HepG2 (cell line): ENCODE measurements around the gene CSTB. TPM values are rescaled to one million over a fixed set of nuclear protein-coding genes. Genes with fewer than 3 reads are reported as not detected.

Experiments used
- ATF4 ChIP-seq, 2 experiments: fragments of 450-650 bp in 1 of 2; sonication (generic) in 1 of 2; formaldehyde crosslinking; IDR thresholded peaks; 2 replicates each; pipeline versions ENCODE4 v1.5.0 to v1.8.0; 2020 to 2022; ENCODE audit warnings: mild to moderate bottlenecking in 1 of 2, missing genetic modification reagents in 1 of 2
- DR1 ChIP-seq: sonication (generic); formaldehyde crosslinking; IDR thresholded peaks from 2 replicates; pipeline ENCODE4 v1.8.0; 2021; ENCODE audit warnings: mild to moderate bottlenecking, missing genetic modification reagents, inconsistent platforms
- GATAD2A ChIP-seq: IDR thresholded peaks from 2 replicates; pipeline ENCODE4 v1.6.1; 2016
- HMGXB3 ChIP-seq: sonication (generic); formaldehyde crosslinking; IDR thresholded peaks from 2 replicates; pipeline ENCODE4 v1.4.0; 2020; ENCODE audit warnings: missing genetic modification reagents, borderline replicate concordance
- HOXA3 ChIP-seq: sonication (generic); formaldehyde crosslinking; IDR thresholded peaks from 2 replicates; pipeline ENCODE4 v1.5.0; 2020; ENCODE audit warnings: missing genetic modification reagents
- MXD4 ChIP-seq: IDR thresholded peaks from 2 replicates; pipeline ENCODE4 v1.6.1; 2016; ENCODE audit warnings: mild to moderate bottlenecking, missing biosample characterization, missing genetic modification reagents
- SIN3B ChIP-seq: fragments of 150-350 bp; IDR thresholded peaks from 2 replicates; pipeline ENCODE4 v1.6.1; 2014; ENCODE audit warnings: low read length
- ZBTB37 ChIP-seq: sonication (generic); formaldehyde crosslinking; IDR thresholded peaks from 2 replicates; pipeline ENCODE4 v1.4.0; 2020; ENCODE audit warnings: mild to moderate bottlenecking, missing genetic modification reagents
- ZNF260 ChIP-seq: sonication (generic); formaldehyde crosslinking; IDR thresholded peaks from 2 replicates; pipeline ENCODE4 v1.4.0; 2020; ENCODE audit warnings: missing genetic modification reagents, low read depth, mild to moderate bottlenecking, borderline replicate concordance
- ZNF432 ChIP-seq: sonication (generic); formaldehyde crosslinking; IDR thresholded peaks from 2 replicates; pipeline ENCODE4 v1.5.0; 2020; ENCODE audit warnings: missing genetic modification reagents, mild to moderate bottlenecking, borderline replicate concordance
- ZNF510 ChIP-seq: sonication (generic); formaldehyde crosslinking; IDR thresholded peaks from 2 replicates; pipeline ENCODE4 v1.4.0; 2020; ENCODE audit warnings: low read depth, mild to moderate bottlenecking, missing genetic modification reagents
- ZNF598 ChIP-seq: sonication (generic); formaldehyde crosslinking; IDR thresholded peaks from 2 replicates; pipeline ENCODE4 v1.5.1; 2020; ENCODE audit warnings: mild to moderate bottlenecking, missing genetic modification reagents, borderline replicate concordance
- ZSCAN30 ChIP-seq: sonication (generic); formaldehyde crosslinking; IDR thresholded peaks from 2 replicates; pipeline ENCODE4 v1.5.0; 2020; ENCODE audit warnings: mild to moderate bottlenecking, missing genetic modification reagents
- polyA plus RNA-seq, 8 experiments: library from polyadenylated mRNA; depleted of rRNA in 3 of 8; stranded (reverse) in 7 of 8; unstranded in 1 of 8; fragments of >200 nt; fragmentation: Illumina TruSeq in 4 of 8; extraction: Trizol in 4 of 8; gene quantifications; 2 replicates each; pipeline versions ENCODE4 v1.2.1 to v1.2.3, GENCODE V29; 2011 to 2016; ENCODE audit warnings: low read depth in 4 of 8, missing spikeins in 1 of 8, mixed read lengths in 1 of 8; ENCODE audit not compliant: insufficient read depth in 1 of 8
- total RNA-seq, 5 experiments: library from RNA; depleted of rRNA; stranded (reverse); fragments of >200 nt; fragmentation: Illumina TruSeq; extraction: Trizol; gene quantifications; 2 replicates each; pipeline ENCODE4 v1.2.3, GENCODE V29; 2016; ENCODE audit warnings: low read depth in 1 of 5
- TF ChIP-seq, protein P1 (sequence below): sonication (generic); formaldehyde crosslinking; IDR thresholded peaks from 2 replicates; pipeline ENCODE4 v1.8.0; 2022; ENCODE audit warnings: low read depth, missing genetic modification reagents
- TF ChIP-seq, protein P2 (sequence below): sonication (generic); formaldehyde crosslinking; IDR thresholded peaks from 2 replicates; pipeline ENCODE4 v1.9.0; 2022; ENCODE audit warnings: low read depth, missing genetic modification reagents
- TF ChIP-seq, protein P3 (sequence below): IDR thresholded peaks from 2 replicates; pipeline ENCODE4 v1.6.1; 2016

The CSTB gene
- total and polyA plus RNA-seq, 2 of the 13 experiments (the other 11 are each of a cell fraction or from before 2014, with no cell fraction given): 11.7 to 94.1 TPM

DNA sequence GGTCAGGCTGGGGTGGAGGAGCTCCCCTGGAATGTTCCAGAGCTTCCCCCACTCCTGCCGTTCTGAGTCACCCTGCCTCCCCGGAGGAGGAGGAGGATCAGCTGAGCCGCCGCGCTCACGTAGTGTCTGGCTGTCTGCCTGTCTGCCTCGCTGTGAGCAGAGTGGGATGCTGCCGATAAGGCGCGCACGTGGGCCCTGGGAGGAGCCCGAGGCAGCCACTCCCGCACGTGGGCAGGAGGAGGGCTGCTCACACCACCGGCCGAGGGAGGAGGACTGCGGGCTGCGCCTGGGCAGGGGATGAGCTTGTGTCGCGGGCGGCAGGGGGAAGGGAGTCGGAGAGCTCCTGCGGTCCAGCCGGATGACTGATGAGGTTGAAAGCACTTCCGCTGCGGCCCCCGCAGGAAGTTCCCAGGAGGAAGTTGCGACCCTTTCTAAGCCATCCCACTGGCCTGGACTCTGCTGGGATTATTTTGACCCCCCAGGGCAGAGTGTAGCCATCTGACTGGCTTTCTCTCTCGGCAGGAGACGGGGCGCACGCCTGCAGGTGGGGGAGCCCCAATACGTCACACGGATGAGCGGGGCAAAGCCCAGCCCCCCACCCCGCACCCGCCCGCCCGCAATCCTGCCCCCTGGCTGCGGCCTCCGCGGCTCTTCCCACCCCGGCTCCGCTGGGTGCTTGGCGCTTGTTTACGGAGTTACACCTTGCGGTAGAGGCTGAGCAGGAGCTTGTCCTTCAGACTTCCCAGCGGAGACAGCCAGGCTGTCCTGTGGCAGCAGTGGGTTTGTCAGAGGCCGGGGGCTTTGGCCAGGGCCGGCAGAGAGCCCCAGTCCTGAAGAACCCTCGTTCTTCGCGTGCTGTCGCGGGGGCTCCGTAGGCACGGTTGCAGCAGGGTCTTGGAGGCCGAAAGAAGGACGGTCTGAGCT is 47.4 kb downstream of the CSTB start (continued):
- TF ChIP-seq, protein P1, sequence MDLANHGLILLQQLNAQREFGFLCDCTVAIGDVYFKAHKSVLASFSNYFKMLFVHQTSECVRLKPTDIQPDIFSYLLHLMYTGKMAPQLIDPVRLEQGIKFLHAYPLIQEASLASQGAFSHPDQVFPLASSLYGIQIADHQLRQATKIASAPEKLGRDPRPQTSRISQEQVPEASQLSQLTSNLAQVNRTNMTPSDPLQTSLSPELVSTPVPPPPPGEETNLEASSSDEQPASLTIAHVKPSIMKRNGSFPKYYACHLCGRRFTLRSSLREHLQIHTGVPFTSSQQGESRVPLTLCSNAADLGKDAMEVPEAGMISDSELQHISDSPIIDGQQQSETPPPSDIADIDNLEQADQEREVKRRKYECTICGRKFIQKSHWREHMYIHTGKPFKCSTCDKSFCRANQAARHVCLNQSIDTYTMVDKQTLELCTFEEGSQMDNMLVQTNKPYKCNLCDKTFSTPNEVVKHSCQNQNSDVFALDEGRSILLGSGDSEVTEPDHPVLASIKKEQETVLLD (CRISPR knock-in tag): 0 out of 2 replicates have a peak, but pooled peaks have one; percentile 44
- TF ChIP-seq ZSCAN30 (CRISPR knock-in tag) (no peak), ATF4 (CRISPR knock-in tag; IDR thresholded peaks at IDR 0.05) (no peak; a peak in 1 of 4 replicates), ZNF510 (CRISPR knock-in tag) (no peak), ZNF432 (CRISPR knock-in tag) (no peak), HMGXB3 (CRISPR knock-in tag) (0 out of 2 replicates have a peak, but pooled peaks have one; percentile 67), ZBTB37 (CRISPR knock-in tag) (no peak), ZNF598 (no peak), DR1 (CRISPR knock-in tag) (peak; percentile 72), GATAD2A (peak; percentile 85), HOXA3 (CRISPR knock-in tag) (peak; percentile 88), SIN3B (peak; percentile 43; the same call in 1 of the 2 replicates), MXD4 (CRISPR knock-in tag) (peak; percentile 88), ZNF260 (no peak)
- TF ChIP-seq, protein P2, sequence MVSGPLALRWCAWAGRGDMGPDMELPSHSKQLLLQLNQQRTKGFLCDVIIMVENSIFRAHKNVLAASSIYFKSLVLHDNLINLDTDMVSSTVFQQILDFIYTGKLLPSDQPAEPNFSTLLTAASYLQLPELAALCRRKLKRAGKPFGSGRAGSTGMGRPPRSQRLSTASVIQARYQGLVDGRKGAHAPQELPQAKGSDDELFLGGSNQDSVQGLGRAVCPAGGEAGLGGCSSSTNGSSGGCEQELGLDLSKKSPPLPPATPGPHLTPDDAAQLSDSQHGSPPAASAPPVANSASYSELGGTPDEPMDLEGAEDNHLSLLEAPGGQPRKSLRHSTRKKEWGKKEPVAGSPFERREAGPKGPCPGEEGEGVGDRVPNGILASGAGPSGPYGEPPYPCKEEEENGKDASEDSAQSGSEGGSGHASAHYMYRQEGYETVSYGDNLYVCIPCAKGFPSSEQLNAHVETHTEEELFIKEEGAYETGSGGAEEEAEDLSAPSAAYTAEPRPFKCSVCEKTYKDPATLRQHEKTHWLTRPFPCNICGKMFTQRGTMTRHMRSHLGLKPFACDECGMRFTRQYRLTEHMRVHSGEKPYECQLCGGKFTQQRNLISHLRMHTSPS (CRISPR knock-in tag): no peak; the same call in none of the 2 replicates
- TF ChIP-seq, protein P3, sequence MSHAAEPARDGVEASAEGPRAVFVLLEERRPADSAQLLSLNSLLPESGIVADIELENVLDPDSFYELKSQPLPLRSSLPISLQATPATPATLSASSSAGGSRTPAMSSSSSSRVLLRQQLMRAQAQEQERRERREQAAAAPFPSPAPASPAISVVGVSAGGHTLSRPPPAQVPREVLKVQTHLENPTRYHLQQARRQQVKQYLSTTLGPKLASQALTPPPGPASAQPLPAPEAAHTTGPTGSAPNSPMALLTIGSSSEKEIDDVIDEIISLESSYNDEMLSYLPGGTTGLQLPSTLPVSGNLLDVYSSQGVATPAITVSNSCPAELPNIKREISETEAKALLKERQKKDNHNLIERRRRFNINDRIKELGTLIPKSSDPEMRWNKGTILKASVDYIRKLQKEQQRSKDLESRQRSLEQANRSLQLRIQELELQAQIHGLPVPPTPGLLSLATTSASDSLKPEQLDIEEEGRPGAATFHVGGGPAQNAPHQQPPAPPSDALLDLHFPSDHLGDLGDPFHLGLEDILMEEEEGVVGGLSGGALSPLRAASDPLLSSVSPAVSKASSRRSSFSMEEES (CRISPR knock-in tag): peak; percentile 43; the same call in 1 of the 2 replicates
